ENCODE measurements around the gene TSC22D3.
"Not testable (repeated sequence)": the region's sequence is repeated elsewhere in the genome, so short reads cannot be mapped to it uniquely, and the experiment has no call there.

The TSC22D3 gene

DNA sequence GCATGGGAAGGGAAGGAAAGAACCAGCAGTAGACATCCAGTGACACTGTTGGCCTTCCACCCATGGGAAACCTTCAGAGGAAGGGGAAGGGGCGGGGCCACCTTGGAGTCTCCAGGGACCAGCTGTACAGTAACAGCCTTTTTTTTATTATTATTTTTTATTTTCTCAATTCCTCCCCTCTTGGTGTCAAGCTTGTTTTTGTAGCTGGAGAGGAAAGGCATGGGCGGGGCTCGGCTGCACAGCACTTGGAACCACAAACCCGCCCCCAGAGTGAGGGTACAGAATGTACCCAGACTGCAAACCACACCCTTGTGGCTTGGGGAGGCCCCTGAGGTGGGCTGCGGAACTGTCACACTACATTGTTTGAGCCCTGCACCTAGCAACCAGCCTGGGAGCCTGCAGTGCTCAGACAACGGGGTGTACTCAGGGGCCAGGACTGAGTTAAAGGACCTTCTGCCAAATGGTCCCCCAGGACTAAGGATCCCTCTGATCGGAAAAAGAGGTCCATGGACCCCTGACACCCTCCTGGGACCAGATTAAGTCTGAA, 101.6 kb downstream of the TSC22D3 start:
- TF ChIP-seq, protein P1, sequence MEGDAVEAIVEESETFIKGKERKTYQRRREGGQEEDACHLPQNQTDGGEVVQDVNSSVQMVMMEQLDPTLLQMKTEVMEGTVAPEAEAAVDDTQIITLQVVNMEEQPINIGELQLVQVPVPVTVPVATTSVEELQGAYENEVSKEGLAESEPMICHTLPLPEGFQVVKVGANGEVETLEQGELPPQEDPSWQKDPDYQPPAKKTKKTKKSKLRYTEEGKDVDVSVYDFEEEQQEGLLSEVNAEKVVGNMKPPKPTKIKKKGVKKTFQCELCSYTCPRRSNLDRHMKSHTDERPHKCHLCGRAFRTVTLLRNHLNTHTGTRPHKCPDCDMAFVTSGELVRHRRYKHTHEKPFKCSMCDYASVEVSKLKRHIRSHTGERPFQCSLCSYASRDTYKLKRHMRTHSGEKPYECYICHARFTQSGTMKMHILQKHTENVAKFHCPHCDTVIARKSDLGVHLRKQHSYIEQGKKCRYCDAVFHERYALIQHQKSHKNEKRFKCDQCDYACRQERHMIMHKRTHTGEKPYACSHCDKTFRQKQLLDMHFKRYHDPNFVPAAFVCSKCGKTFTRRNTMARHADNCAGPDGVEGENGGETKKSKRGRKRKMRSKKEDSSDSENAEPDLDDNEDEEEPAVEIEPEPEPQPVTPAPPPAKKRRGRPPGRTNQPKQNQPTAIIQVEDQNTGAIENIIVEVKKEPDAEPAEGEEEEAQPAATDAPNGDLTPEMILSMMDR (IDR thresholded peaks at IDR 0.05; ENCODE audit: extremely low read depth, missing control alignments), result no peak
- DNase-seq (ENCODE audit: low spot score), result peak; percentile 69

GRCh38 chrX:107673431-107673830, 102.2 kb downstream of the TSC22D3 start:
- DNase-seq (ENCODE audit: low spot score), result no peak
- TF ChIP-seq, protein P1 (IDR thresholded peaks at IDR 0.05; ENCODE audit: extremely low read depth, missing control alignments), result no peak

DNA sequence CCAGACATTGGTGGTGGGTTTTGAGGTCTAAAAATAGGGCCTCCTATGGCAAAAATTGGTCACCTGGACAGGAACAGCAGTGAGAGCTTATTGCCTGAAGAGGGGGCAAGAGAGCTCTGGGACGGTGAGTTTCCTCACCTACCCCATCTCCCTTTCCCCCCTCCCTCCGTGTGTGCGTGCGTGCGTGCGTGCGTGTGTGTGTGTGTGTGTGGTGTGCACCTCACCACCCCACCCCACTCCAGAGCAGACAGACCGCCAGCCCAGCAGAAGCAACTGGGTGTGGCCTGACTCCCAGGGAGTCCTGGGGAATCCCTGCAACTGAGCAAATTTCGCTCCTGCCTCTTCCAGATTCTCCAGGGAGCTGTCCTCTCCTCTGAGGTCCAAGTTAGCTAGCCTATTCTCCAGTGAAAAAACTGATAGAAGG, 102.6 kb downstream of the TSC22D3 start:
- peak; percentile 45 for DNase-seq (ENCODE audit: low spot score)
- TF ChIP-seq, protein P1 (IDR thresholded peaks at IDR 0.05; ENCODE audit: extremely low read depth, missing control alignments), result peak; percentile 65

- DNase-seq (ENCODE audit: low spot score), result not testable (repeated sequence)
Observed at GRCh38 chrX:107671256-107671655, 104.3 kb downstream of the TSC22D3 start.

DNA sequence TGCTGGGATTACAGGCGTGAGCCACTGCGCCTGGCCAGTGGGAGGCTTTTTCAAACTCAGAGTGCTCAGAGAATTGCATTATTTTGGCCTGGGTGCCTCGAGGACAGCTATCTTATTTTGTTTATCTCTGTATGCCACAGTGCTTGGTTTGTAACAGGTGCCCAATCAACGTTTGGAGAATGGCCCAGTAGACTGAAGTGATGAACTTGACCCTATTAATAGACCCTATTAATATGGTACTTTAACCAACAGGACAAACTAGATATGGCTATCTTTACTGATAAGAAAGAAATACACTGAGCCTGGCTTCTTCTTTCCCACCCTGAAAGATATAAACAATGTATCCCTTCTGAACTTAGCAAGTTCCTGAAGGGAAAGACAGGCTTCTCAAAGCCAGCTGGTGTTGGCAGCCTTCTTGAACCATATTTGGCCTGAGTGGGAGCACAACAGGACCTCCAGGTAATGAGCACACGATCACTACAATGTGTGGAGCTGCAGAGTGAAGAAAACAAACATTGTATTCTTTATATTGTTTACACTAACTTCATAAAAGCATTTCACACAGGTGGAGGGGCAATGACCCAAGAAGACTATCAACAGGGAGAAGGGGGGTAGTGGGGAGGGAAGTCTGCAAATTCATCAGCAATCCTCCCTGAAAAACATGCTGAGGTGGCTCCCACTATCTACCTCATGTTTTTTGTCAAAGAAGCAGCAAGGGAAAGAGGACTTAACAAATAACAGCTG, 105.5 kb downstream of the TSC22D3 start:
- DNase-seq (ENCODE audit: low spot score), result no peak
- TF ChIP-seq, protein P1 (IDR thresholded peaks at IDR 0.05; ENCODE audit: extremely low read depth, missing control alignments), result no peak

DNA sequence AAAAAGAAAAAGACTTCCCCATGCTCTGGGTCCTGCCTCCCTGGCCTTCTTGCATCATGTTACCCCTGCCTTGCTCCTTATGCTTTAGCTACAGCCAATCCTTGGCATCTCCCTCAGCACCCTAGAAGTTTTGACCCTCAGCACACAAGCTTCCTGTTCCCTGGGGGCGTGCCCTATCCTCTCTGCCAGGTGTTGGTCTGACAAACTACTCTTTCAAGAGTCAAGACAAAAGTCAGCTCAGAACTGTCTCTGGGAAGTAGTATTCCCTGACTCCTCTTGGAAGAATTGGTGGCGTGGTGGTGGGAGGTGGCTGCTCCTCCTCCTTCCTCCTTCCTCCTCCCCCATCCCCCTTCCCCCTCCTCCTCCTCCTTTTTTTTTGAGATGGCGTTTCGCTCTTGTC, 106.3 kb downstream of the TSC22D3 start:
- TF ChIP-seq, protein P1 (IDR thresholded peaks at IDR 0.05; ENCODE audit: extremely low read depth, missing control alignments), result no peak

DNA sequence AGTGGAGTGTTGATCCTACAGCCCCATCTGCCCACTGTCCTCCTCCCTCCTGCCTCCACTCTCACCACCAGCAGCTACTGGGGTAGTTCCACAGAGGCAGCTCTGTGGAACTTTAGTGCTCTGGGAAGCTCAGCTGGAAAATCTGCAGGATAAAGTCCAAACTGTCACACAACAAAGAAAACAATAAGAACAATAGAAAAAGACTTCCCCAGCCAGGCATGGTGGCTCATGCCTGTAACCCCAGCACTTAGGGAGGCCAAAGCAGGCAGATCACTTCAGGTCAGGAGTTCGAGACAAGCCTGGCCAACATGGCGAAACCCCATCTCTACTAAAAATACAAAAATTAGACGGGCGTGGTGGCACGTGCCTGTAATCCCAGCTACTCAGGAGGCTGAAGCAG, 106.9 kb downstream of the TSC22D3 start:
- not testable (repeated sequence) for DNase-seq (ENCODE audit: low spot score)

More for the DNA sequence above, 106.3 kb downstream of the TSC22D3 start:
- DNase-seq (ENCODE audit: low spot score), result no peak

GRCh38 chrX:107667426-107667825, 108.2 kb downstream of the TSC22D3 start:
- TF ChIP-seq, protein P1 (IDR thresholded peaks at IDR 0.05; ENCODE audit: extremely low read depth, missing control alignments), result no peak
- no peak for DNase-seq (ENCODE audit: low spot score)

All from GM20000 (cell line).